Hepatocyte (in vitro differentiated cells): ENCODE data around the gene OBSCN.

Experiments used
- CTCF ChIP-seq: fragments of 200-600 bp; sonication (generic); IDR thresholded peaks from 2 replicates; pipeline ENCODE4 v1.5.1; 2016; ENCODE audit warnings: antibody characterized with exemption, mild to moderate bottlenecking; ENCODE audit not compliant: poor library complexity
- EZH2 ChIP-seq: fragments of 200-600 bp; sonication (generic); IDR thresholded peaks from 2 replicates; pipeline ENCODE4 v1.6.1; 2016; ENCODE audit warnings: antibody characterized with exemption, mild to moderate bottlenecking, borderline replicate concordance

- TF ChIP-seq CTCF (no peak), EZH2 (no peak)
Observed at GRCh38 chr1:228184152-228184551, 23.7 kb upstream of the OBSCN start.
